Measurements from ENCODE around the gene MYO1C. TPM values are rescaled to one million over a fixed set of nuclear protein-coding genes. Genes with fewer than 3 reads are reported as not detected.
"Not testable (repeated sequence)": the region's sequence is repeated elsewhere in the genome, so short reads cannot be mapped to it uniquely, and the experiment has no call there.

Gene MYO1C
- total RNA-seq, 1 experiment from 2014 or later: 251 TPM

DNA sequence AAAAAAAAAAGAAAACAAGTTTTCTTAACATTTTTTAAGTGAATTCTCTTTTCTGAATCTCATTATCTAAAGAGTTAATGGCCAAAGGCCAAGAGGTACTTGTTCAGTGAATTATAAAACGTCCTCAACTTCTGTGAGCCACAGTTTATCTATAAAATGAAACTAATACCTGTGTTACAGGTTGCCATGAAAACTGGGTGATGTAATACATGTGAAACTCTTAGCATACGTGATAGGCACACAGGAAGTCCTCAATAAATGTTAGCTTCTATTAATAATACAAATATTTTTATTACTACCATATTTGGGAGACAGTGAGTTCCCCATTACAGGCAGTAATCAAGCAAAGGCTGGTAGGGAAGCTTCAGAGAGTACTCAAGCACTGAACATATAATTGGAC lies 37.4 kb upstream of the MYO1C start:
- CTCF ChIA-PET: no interaction called here
- intact Hi-C loops (cut with micrococcal nuclease; ENCODE audit: unreplicated experiment): no loop called here
- no peak for ATAC-seq
- Histone ChIP-seq H3K4me1 (ENCODE audit: control insufficient read depth, insufficient read depth, low read length) (no peaks in the 10 kb centered on the region), H3K9me3 (ENCODE audit: control insufficient read depth, insufficient read depth, low read depth, low read length) (no peaks in the 10 kb centered on the region), H3K27me3 (ENCODE audit: control insufficient read depth, insufficient read depth, low read length) (no peaks in the 10 kb centered on the region), H3K27ac (ENCODE audit: low read length) (no peak overlapping the region), H3K36me3 (ENCODE audit: control insufficient read depth, insufficient read depth, low read length) (peaks cover 3% of the 10 kb centered on the region; the same call in 1 of the 2 replicates), H3K4me3 (ENCODE audit: low read depth in 2 of 2, low read length in 2 of 2) (no peak overlapping the region)
- TF ChIP-seq TCF7L2 (IDR thresholded peaks at IDR 0.05; ENCODE audit: low read depth, low read length) (no peak), SIN3A (IDR thresholded peaks at IDR 0.05; ENCODE audit: borderline replicate concordance, insufficient read depth, low read depth, low read length) (no peak), POLR2AphosphoS5 (IDR thresholded peaks at IDR 0.05; ENCODE audit: low read depth, low read length) (no peak)
- TF ChIP-seq, protein P1, sequence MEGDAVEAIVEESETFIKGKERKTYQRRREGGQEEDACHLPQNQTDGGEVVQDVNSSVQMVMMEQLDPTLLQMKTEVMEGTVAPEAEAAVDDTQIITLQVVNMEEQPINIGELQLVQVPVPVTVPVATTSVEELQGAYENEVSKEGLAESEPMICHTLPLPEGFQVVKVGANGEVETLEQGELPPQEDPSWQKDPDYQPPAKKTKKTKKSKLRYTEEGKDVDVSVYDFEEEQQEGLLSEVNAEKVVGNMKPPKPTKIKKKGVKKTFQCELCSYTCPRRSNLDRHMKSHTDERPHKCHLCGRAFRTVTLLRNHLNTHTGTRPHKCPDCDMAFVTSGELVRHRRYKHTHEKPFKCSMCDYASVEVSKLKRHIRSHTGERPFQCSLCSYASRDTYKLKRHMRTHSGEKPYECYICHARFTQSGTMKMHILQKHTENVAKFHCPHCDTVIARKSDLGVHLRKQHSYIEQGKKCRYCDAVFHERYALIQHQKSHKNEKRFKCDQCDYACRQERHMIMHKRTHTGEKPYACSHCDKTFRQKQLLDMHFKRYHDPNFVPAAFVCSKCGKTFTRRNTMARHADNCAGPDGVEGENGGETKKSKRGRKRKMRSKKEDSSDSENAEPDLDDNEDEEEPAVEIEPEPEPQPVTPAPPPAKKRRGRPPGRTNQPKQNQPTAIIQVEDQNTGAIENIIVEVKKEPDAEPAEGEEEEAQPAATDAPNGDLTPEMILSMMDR (IDR thresholded peaks at IDR 0.05): no peak
- TF ChIP-seq, protein P2, sequence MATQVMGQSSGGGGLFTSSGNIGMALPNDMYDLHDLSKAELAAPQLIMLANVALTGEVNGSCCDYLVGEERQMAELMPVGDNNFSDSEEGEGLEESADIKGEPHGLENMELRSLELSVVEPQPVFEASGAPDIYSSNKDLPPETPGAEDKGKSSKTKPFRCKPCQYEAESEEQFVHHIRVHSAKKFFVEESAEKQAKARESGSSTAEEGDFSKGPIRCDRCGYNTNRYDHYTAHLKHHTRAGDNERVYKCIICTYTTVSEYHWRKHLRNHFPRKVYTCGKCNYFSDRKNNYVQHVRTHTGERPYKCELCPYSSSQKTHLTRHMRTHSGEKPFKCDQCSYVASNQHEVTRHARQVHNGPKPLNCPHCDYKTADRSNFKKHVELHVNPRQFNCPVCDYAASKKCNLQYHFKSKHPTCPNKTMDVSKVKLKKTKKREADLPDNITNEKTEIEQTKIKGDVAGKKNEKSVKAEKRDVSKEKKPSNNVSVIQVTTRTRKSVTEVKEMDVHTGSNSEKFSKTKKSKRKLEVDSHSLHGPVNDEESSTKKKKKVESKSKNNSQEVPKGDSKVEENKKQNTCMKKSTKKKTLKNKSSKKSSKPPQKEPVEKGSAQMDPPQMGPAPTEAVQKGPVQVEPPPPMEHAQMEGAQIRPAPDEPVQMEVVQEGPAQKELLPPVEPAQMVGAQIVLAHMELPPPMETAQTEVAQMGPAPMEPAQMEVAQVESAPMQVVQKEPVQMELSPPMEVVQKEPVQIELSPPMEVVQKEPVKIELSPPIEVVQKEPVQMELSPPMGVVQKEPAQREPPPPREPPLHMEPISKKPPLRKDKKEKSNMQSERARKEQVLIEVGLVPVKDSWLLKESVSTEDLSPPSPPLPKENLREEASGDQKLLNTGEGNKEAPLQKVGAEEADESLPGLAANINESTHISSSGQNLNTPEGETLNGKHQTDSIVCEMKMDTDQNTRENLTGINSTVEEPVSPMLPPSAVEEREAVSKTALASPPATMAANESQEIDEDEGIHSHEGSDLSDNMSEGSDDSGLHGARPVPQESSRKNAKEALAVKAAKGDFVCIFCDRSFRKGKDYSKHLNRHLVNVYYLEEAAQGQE (IDR thresholded peaks at IDR 0.05; ENCODE audit: insufficient read depth in 1 of 2, low read depth in 2 of 2, low read length in 1 of 2): no peak
- POLR2A ChIA-PET: no interaction called here
- no peak for DNase-seq (ENCODE audit: low read depth, low spot score)
- in situ Hi-C loops (cut with HindIII; ENCODE audit: low pct_unique_long_range_greater_than_20kb, low sequenced_read_pairs): no loop called here
- no TSS peak for BruUV-seq (replicated peaks)

DNA sequence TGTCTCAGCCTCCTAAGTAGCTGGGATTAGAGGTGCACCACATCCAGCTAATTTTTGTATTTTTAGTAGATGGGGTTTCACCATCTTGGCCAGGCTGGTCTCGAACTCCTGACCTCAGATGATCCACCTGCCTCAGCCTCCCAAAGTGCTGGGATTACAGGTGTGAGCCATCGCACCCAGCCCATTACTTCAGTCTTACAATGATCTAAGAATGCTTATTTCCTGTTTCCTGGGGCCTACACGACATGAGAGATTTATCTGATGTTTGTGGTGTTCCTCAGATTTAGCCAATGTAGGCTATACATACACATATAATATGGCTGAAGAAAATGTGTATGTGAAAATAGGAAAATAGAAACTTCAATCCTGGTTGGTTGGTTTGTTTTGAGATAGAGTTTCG lies 34.4 kb upstream of the MYO1C start:
- ATAC-seq; H3K27ac ChIP-seq (ENCODE audit: low read length); POLR2A ChIA-PET; CTCF ChIA-PET; in situ Hi-C loops (cut with HindIII; ENCODE audit: low pct_unique_long_range_greater_than_20kb, low sequenced_read_pairs); H3K27me3 ChIP-seq (ENCODE audit: control insufficient read depth, insufficient read depth, low read length); H3K4me3 ChIP-seq (ENCODE audit: low read depth in 2 of 2, low read length in 2 of 2); BruUV-seq (replicated peaks); H3K4me1 ChIP-seq (ENCODE audit: control insufficient read depth, insufficient read depth, low read length); intact Hi-C loops (cut with micrococcal nuclease; ENCODE audit: unreplicated experiment); H3K36me3 ChIP-seq (ENCODE audit: control insufficient read depth, insufficient read depth, low read length); H3K9me3 ChIP-seq (ENCODE audit: control insufficient read depth, insufficient read depth, low read depth, low read length); DNase-seq (ENCODE audit: low read depth, low spot score): not testable (repeated sequence)

DNA sequence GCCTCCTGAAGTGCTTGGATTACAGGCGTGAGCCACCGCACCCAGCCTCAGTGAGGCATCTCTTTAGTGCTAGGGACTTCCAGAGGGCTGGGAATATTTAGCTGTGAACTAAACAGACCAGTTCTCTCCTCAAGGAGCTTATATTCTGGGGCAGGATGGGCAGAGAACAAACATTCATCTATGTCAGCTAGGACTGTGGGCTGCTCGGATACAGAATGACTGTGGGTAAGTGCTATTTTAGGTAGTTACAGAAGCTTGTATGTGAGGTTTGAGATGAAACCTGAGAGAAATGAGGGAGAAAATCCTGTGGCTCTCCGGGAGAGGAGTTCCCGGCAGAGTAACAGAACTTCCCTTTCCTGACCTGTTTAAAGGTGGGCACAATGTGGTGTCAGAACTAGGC lies 30.1 kb upstream of the MYO1C start:
- H3K36me3 ChIP-seq (ENCODE audit: control insufficient read depth, insufficient read depth, low read length): peaks cover 2% of the 10 kb centered on the region; the same call in 1 of the 2 replicates
- no peak overlapping the region for H3K27ac ChIP-seq (ENCODE audit: low read length)
- no peaks in the 10 kb centered on the region for H3K27me3 ChIP-seq (ENCODE audit: control insufficient read depth, insufficient read depth, low read length)
- no peak overlapping the region for H3K4me3 ChIP-seq (ENCODE audit: low read depth in 2 of 2, low read length in 2 of 2)
- no peaks in the 10 kb centered on the region for H3K9me3 ChIP-seq (ENCODE audit: control insufficient read depth, insufficient read depth, low read depth, low read length)
- in situ Hi-C loops (cut with HindIII; ENCODE audit: low pct_unique_long_range_greater_than_20kb, low sequenced_read_pairs) (no loop called here), intact Hi-C loops (cut with micrococcal nuclease; ENCODE audit: unreplicated experiment) (no loop called here)
- DNase-seq (ENCODE audit: low read depth, low spot score) (no peak), ATAC-seq (no peak)
- BruUV-seq (replicated peaks): no TSS peak
- POLR2A ChIA-PET: no interaction called here
- CTCF ChIA-PET: no interaction called here
- H3K4me1 ChIP-seq (ENCODE audit: control insufficient read depth, insufficient read depth, low read length): peaks cover 4% of the 10 kb centered on the region
- TF ChIP-seq, protein P1 (IDR thresholded peaks at IDR 0.05): no peak
- TF ChIP-seq SIN3A (IDR thresholded peaks at IDR 0.05; ENCODE audit: borderline replicate concordance, insufficient read depth, low read depth, low read length): no peak
- TF ChIP-seq, protein P2 (IDR thresholded peaks at IDR 0.05; ENCODE audit: insufficient read depth in 1 of 2, low read depth in 2 of 2, low read length in 1 of 2): no peak
- no peak for TF ChIP-seq TCF7L2 (IDR thresholded peaks at IDR 0.05; ENCODE audit: low read depth, low read length)
- no peak for TF ChIP-seq POLR2AphosphoS5 (IDR thresholded peaks at IDR 0.05; ENCODE audit: low read depth, low read length)
